GM19193 (cell line): ENCODE measurements around the gene TIMM8A.

Source experiments
- POLR2A ChIP-seq: IDR thresholded peaks from 4 replicates; pipeline ENCODE4 v1.6.1; 2011; ENCODE audit not compliant: insufficient read depth, insufficient read length; ENCODE audit errors: extremely low read depth

The TIMM8A gene

GRCh38 chrX:101370888-101371504 lies 22.5 kb upstream of the TIMM8A start:
- TF ChIP-seq POLR2A = no peak

GRCh38 chrX:101369687-101370086 lies 21.1 kb upstream of the TIMM8A start:
- TF ChIP-seq POLR2A = no peak

DNA sequence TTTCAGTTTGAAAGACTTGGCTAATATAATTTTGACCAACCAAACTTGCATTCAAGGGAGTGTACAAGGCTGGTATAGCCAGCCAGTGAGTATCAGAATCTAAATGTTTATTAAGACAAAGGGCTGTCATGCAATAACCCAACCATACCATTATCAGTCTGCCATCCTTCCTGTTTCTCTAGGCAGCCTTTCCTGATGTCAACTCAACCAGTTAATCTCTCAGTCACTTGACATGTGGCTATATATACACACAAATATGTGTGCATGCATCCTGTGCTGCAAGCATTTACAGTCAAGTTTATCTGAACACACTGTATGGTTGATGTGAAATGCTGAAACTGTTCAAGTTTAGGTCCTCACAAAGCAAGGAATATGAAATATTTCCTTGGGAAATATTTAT lies 20.3 kb upstream of the TIMM8A start:
- TF ChIP-seq POLR2A = no peak

DNA sequence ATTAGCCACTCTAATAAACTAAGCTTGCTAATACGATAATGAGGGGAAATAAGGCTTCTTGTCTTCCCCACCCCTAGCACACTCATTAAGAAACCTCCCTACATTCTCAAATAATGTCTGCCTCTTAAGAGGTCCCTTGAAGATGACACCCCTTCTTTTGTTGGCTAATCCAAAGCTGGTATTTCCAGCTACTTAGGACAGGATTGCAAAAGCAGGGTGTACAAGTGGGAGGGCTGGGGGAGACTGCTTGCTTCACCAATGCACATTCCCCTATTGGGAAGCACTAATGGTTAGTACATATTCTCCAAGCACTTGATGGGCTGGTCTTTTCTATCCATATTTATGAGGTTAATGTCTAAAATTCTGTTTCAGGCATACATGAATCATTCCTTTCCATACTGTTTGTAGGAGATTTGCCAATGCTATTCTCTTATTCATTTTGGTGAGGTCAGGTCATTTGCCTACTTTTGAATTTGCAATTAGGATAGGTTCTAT lies 16.8 kb upstream of the TIMM8A start:
- TF ChIP-seq POLR2A = no peak

DNA sequence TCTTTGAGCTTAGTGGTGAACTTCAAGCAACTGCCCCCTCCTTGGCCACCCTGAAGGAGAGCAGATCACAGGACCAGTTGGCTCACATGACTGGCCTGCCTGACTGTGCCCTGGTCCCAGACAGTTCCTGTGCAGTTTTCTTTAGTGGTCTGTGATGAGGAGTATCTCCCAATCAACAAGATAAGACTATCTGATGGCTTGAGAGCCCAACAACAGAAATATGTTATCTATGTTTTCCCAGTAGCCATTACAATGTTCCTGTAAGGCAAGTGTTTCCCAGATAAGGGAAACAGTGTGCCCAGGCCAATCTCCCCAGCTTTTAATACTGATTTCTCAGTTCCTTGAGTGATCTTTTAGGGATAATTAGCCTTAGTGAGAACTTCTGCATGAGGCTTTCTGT lies 14.2 kb upstream of the TIMM8A start:
- TF ChIP-seq POLR2A = no peak

DNA sequence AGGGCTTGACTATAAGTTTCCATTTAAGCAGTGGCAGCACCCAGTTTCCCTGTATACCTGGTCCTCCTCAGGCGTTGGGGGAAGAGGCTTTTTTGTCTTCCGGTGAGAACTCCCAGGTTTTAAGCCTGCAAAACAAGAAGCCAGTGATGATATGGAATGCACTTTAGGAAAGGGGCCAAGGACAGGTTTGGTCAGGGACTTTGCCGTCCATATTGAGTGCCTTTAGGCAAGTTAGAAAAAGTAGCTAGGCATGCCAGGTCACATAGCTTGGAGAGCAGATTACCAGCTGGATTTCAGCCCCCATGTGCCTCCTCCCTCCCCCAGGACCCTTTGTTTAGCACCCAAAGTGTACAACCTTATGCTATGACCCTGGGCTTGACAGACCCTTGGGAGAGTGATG lies 13.6 kb upstream of the TIMM8A start:
- TF ChIP-seq POLR2A = no peak

- no peak for TF ChIP-seq POLR2A
Measured at GRCh38 chrX:101360390-101360789, 11.8 kb upstream of the TIMM8A start.

DNA sequence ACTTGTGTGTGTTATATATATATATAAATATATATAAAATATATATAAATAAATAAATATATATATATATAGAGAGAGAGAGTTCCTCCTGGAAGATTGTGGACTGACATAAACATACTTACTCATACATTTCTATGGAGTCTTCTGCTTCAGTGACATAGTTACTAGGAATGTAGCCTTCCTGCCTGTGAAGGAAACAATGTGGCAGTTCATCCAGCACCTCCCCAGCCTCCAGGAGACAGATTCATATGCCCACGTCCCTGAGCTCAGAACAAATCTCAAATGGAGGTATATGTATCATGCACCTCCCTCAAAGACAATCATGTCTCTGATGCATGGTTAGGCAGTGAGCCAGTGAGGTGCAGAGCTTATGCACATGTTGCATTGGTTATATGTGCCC lies 11.4 kb upstream of the TIMM8A start:
- no peak for TF ChIP-seq POLR2A

- no peak for TF ChIP-seq POLR2A
Measured at GRCh38 chrX:101357166-101357795, 8.7 kb upstream of the TIMM8A start.

DNA sequence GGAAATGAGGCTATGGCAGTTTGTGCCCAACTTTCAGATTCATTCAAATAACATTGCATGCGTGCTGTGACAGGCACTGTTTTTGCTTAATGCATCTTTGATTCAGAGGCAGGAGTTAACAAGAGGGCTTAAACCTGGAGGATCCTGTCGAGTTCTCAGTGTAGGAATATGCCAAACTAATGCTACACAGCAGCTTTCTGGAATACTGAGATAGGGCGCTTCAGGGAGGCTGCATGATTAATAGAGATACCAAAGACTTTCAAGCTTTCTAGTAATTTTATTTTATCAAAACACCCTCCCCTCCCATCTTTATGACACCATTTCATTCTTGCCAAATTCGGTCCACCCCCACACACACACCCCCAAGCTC lies 636 bp upstream of the TIMM8A start:
- TF ChIP-seq POLR2A = no peak

- TF ChIP-seq POLR2A = no peak
Measured at GRCh38 chrX:101347859-101348451, 587 bp downstream of the TIMM8A start.

- no peak for TF ChIP-seq POLR2A
Measured at GRCh38 chrX:101337776-101338271, 10.7 kb downstream of the TIMM8A start.

DNA sequence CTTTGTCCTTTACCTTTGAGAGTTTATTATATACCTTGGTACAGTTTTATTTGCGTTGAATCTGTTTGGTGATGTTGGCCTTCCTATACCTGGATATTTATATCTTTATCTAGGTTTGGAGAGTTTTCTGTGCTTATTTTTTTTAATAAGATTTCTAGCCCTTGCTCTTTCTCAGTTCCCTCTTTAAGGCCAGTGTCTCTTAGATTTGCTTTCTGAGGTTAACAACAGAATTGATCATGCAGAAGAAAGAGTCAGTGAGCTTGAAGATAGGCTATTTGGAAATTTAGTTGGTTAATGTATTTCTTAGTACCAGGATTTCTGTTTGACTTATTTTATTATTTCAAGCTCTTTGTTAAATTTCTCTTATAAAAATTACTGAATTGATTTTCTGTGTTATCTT lies 44.8 kb downstream of the TIMM8A start:
- no peak for TF ChIP-seq POLR2A
